HEK293T (cell line): Measurements from ENCODE around the gene CDKN2B.

Experiments
- CTCF ChIA-PET: fragments of 350-600 bp; formaldehyde crosslinking; extraction: SDS; loops from one replicate; lab custom pipeline; 2021; ENCODE audit warnings: antibody characterized with exemption, inconsistent platforms; lab: Yijun Ruan, JAX
- POLR2A ChIA-PET: fragments of 350-600 bp; formaldehyde crosslinking; extraction: SDS; loops from one replicate; lab custom pipeline; 2020; ENCODE audit warnings: antibody characterized with exemption, inconsistent platforms; lab: Yijun Ruan, JAX
- DNase-seq: peaks from one replicate; pipeline ENCODE4 v3.0.0; 2012; ENCODE audit warnings: mixed read lengths; ENCODE audit errors: extremely low spot score
- ARNT ChIP-seq: fragments of 450-650 bp; IDR thresholded peaks from 2 replicates; pipeline ENCODE4 v1.6.1; 2017; ENCODE audit warnings: mild to moderate bottlenecking
- BHLHE40 ChIP-seq: fragments of 450-650 bp; IDR thresholded peaks from 2 replicates; pipeline ENCODE4 v1.6.1; 2016; ENCODE audit warnings: mild to moderate bottlenecking, moderate library complexity, borderline replicate concordance
- CTBP1 ChIP-seq: fragments of 450-650 bp; IDR thresholded peaks from 2 replicates; pipeline ENCODE4 v1.6.1; 2016; ENCODE audit warnings: borderline replicate concordance
- ELF4 ChIP-seq: fragments of 450-650 bp; IDR thresholded peaks from 2 replicates; pipeline ENCODE4 v1.6.1; 2017; ENCODE audit warnings: antibody characterized with exemption
- FOXA1 ChIP-seq: fragments of 450-650 bp; IDR thresholded peaks from 2 replicates; pipeline ENCODE4 v1.6.1; 2016; ENCODE audit warnings: mild to moderate bottlenecking
- FOXK2 ChIP-seq: fragments of 450-650 bp; IDR thresholded peaks from 2 replicates; pipeline ENCODE4 v1.6.1; 2016; ENCODE audit warnings: mild to moderate bottlenecking
- FOXM1 ChIP-seq: fragments of 450-650 bp; IDR thresholded peaks from 2 replicates; pipeline ENCODE4 v1.6.1; 2017; ENCODE audit warnings: mild to moderate bottlenecking, borderline replicate concordance
- HDGF ChIP-seq: fragments of 450-650 bp; IDR thresholded peaks from 2 replicates; pipeline ENCODE4 v1.6.1; 2017; ENCODE audit warnings: antibody characterized with exemption, borderline replicate concordance
- L3MBTL2 ChIP-seq: fragments of 450-650 bp; conservative IDR thresholded peaks from 2 replicates; pipeline ENCODE4 v1.6.1; 2016; ENCODE audit warnings: mild to moderate bottlenecking
- LEF1 ChIP-seq: fragments of 450-650 bp; IDR thresholded peaks from 2 replicates; pipeline ENCODE4 v1.6.1; 2017; ENCODE audit warnings: mild to moderate bottlenecking, borderline replicate concordance
- NFRKB ChIP-seq: fragments of 450-650 bp; IDR thresholded peaks from 2 replicates; pipeline ENCODE4 v1.6.1; 2016; ENCODE audit warnings: mild to moderate bottlenecking, moderate library complexity
- SP1 ChIP-seq: fragments of 450-650 bp; IDR thresholded peaks from 2 replicates; pipeline ENCODE4 v1.6.1; 2017
- SUZ12 ChIP-seq: fragments of 450-650 bp; IDR thresholded peaks from 2 replicates; pipeline ENCODE4 v1.6.1; 2016; ENCODE audit warnings: mild to moderate bottlenecking
- TARDBP ChIP-seq: fragments of 450-650 bp; IDR thresholded peaks from 2 replicates; pipeline ENCODE4 v1.6.1; 2016
- ZNF384 ChIP-seq: fragments of 450-650 bp; IDR thresholded peaks from 2 replicates; pipeline ENCODE4 v1.6.1; 2016
- TF ChIP-seq, protein P1 (sequence below): fragments of 450-650 bp; IDR thresholded peaks from 2 replicates; pipeline ENCODE4 v1.6.1; 2016

The CDKN2B gene

GRCh38 chr9:21989440-21990189, 19.5 kb downstream of the CDKN2B start:
- DNase-seq: no peak
- ChIA-PET POLR2A (no interaction called here), CTCF (interaction anchor here (0.8 kb wide), 1 partner anchor 18 kb away, joined by 3 read pairs; no protein-coding TSS in a partner anchor)
- TF ChIP-seq FOXA1 (no peak), TARDBP (no peak), CTBP1 (no peak), ZNF384 (no peak), SP1 (no peak), ARNT (no peak), SUZ12 (no peak), FOXK2 (no peak), HDGF (no peak), BHLHE40 (no peak), FOXM1 (no peak), NFRKB (no peak), LEF1 (no peak), L3MBTL2 (no peak)
- TF ChIP-seq, protein P1, sequence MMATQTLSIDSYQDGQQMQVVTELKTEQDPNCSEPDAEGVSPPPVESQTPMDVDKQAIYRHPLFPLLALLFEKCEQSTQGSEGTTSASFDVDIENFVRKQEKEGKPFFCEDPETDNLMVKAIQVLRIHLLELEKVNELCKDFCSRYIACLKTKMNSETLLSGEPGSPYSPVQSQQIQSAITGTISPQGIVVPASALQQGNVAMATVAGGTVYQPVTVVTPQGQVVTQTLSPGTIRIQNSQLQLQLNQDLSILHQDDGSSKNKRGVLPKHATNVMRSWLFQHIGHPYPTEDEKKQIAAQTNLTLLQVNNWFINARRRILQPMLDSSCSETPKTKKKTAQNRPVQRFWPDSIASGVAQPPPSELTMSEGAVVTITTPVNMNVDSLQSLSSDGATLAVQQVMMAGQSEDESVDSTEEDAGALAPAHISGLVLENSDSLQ: no peak

- DNase-seq: no peak
- CTCF ChIA-PET: no interaction called here
- POLR2A ChIA-PET: no interaction called here
- TF ChIP-seq CTBP1 (no peak), NFRKB (peak; percentile 36; the same call in 1 of the 2 replicates), ELF4 (no peak)
- TF ChIP-seq, protein P1: peak; percentile 92
Observed at GRCh38 chr9:21988056-21988990, 20.8 kb downstream of the CDKN2B start.

GRCh38 chr9:21985964-21986667, 23.0 kb downstream of the CDKN2B start:
- CTCF ChIA-PET: no interaction called here
- POLR2A ChIA-PET: no interaction called here
- no peak for DNase-seq
- TF ChIP-seq SP1 (no peak), LEF1 (no peak), CTBP1 (no peak), BHLHE40 (no peak), ELF4 (no peak), SUZ12 (no peak), HDGF (no peak), NFRKB (no peak), L3MBTL2 (no peak), FOXM1 (no peak), ZNF384 (no peak)

DNA sequence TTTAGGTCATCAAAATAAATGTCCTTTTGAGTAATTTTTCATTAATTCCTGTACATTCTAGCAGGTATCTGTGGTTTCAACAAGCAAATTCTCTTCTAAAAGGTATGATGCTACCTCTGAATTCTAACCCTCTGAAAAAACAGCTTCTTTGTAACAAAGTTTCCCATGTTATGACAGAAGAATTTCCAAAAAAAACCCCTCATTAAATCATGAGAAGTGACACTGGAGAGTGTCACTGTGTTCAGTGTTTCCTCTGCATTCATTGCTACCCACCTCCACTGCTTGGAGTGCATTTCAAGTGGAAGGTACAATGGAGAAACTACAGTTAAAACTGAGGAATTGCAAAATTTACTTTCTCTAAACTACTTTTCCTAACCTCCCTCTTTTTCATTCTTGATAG, 25.0 kb downstream of the CDKN2B start:
- ChIA-PET CTCF (no interaction called here), POLR2A (no interaction called here)
- TF ChIP-seq SP1: no peak
- TF ChIP-seq FOXK2: no peak
- TF ChIP-seq TARDBP: no peak
- TF ChIP-seq FOXA1: no peak
- no peak for TF ChIP-seq HDGF
- TF ChIP-seq, protein P1: no peak
- no peak for TF ChIP-seq ELF4
- TF ChIP-seq LEF1: no peak
- no peak for TF ChIP-seq CTBP1
- TF ChIP-seq FOXM1: no peak
- no peak for TF ChIP-seq ARNT
- TF ChIP-seq L3MBTL2: no peak
- no peak for TF ChIP-seq ZNF384
- no peak for TF ChIP-seq BHLHE40
- no peak for TF ChIP-seq NFRKB
- no peak for TF ChIP-seq SUZ12
- no peak for DNase-seq

DNA sequence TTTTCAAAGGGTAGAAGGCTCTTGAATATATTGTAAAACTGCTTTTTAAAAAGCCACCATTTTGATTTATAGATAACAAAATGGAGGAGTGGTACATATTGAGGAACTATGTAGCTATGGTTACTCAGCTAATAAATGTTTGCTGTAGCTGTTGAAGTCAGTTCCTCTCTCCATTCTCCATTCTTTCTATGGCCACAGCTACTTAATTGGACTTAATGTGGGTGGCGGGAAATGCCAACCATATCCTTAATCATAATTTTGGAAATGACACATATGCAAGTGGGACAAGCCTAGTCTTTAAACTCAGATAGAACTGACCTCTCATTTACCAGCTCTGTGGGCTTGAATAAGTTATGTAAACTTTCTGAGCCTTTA, 25.6 kb downstream of the CDKN2B start:
- ChIA-PET CTCF (no interaction called here), POLR2A (interaction anchor here (1.3 kb wide), 1 partner anchor 25 kb away, joined by 4 read pairs; the partner anchor contains the start of gene CDKN2B)
- TF ChIP-seq CTBP1 (no peak), FOXA1 (no peak), NFRKB (no peak), ZNF384 (no peak), L3MBTL2 (no peak), SP1 (no peak)
- no peak for DNase-seq
